Mesendoderm (in vitro differentiated cells): ENCODE data around the gene FKBP2.
A peak's percentile ranks its signal among the peaks of the same experiment; 100 is the strongest.

ENCODE experiments used
- DNase-seq: peaks from one replicate; pipeline ENCODE4 v3.0.0; 2013
- H2AK5ac ChIP-seq: 2 replicates; pipeline ENCODE4 v1.6.1; 2013; ENCODE audit warnings: low read length, inconsistent platforms
- H2BK120ac ChIP-seq: 2 replicates; pipeline ENCODE4 v1.6.1; 2013; ENCODE audit warnings: low read depth, mild to moderate bottlenecking, low read length, moderate library complexity, mixed read lengths
- H2BK15ac ChIP-seq: replicated peaks from 2 replicates; pipeline ENCODE4 v1.6.1; 2013; ENCODE audit warnings: low read depth, mild to moderate bottlenecking, moderate library complexity
- H2BK5ac ChIP-seq: 2 replicates; pipeline ENCODE4 v1.6.1; 2013; ENCODE audit warnings: low read length, inconsistent platforms
- H3K18ac ChIP-seq: 2 replicates; pipeline ENCODE4 v1.6.1; 2013; ENCODE audit warnings: mild to moderate bottlenecking, low read length, mixed read lengths
- H3K23ac ChIP-seq: one replicate; pipeline ENCODE4 v1.6.1; 2013; ENCODE audit warnings: low read length
- H3K27ac ChIP-seq: 2 replicates; pipeline ENCODE4 v1.5.1; 2013; ENCODE audit warnings: low read depth, mild to moderate bottlenecking, inconsistent platforms, low read length, moderate library complexity
- H3K27me3 ChIP-seq: 2 replicates; pipeline ENCODE4 v1.6.1; 2013; ENCODE audit warnings: low read length, control low read depth, mild to moderate bottlenecking, inconsistent platforms; ENCODE audit not compliant: insufficient read depth, poor library complexity
- H3K36me3 ChIP-seq: 2 replicates; pipeline ENCODE4 v1.6.1; 2013; ENCODE audit warnings: low read length, inconsistent platforms; ENCODE audit not compliant: control insufficient read depth, insufficient read depth
- H3K4ac ChIP-seq: one replicate; pipeline ENCODE4 v1.6.1; 2013; ENCODE audit warnings: low read depth, mild to moderate bottlenecking, low read length, moderate library complexity
- H3K4me1 ChIP-seq: 2 replicates; pipeline ENCODE4 v1.6.1; 2013; ENCODE audit warnings: low read depth, low read length, inconsistent platforms; ENCODE audit not compliant: control insufficient read depth
- H3K4me2 ChIP-seq: 2 replicates; pipeline ENCODE4 v1.6.1; 2013; ENCODE audit warnings: low read length
- H3K4me3 ChIP-seq: 2 replicates; pipeline ENCODE4 v1.5.1; 2013; ENCODE audit warnings: mild to moderate bottlenecking, low read length
- H3K56ac ChIP-seq: one replicate; pipeline ENCODE4 v1.6.1; 2013; ENCODE audit warnings: low read length
- H3K79me1 ChIP-seq: 2 replicates; pipeline ENCODE4 v1.6.1; 2013; ENCODE audit warnings: low read length, inconsistent platforms
- H3K79me2 ChIP-seq: 2 replicates; pipeline ENCODE4 v1.6.1; 2013; ENCODE audit warnings: mild to moderate bottlenecking, low read length; ENCODE audit not compliant: control insufficient read depth, insufficient read depth
- H3K9ac ChIP-seq: 2 replicates; pipeline ENCODE4 v1.6.1; 2013; ENCODE audit warnings: low read length, inconsistent platforms
- H4K5ac ChIP-seq: one replicate; pipeline ENCODE4 v1.6.1; 2013; ENCODE audit warnings: low read length
- H4K8ac ChIP-seq: one replicate; pipeline ENCODE4 v1.6.1; 2013; ENCODE audit warnings: low read depth, mild to moderate bottlenecking, control low read depth, low read length, moderate library complexity
- WGBS: extraction: QIAGEN DNeasy Blood & Tissue Kit; methylation state at CpG from one replicate; pipeline ENCODE4 v1.1.7; 2013; ENCODE audit warnings: low lambda C conversion rate, missing lambda C conversion rate; ENCODE audit not compliant: insufficient coverage; ENCODE audit errors: extremely low coverage; 5-methylcytosine and 5-hydroxymethylcytosine counted together

FKBP2 gene

DNA sequence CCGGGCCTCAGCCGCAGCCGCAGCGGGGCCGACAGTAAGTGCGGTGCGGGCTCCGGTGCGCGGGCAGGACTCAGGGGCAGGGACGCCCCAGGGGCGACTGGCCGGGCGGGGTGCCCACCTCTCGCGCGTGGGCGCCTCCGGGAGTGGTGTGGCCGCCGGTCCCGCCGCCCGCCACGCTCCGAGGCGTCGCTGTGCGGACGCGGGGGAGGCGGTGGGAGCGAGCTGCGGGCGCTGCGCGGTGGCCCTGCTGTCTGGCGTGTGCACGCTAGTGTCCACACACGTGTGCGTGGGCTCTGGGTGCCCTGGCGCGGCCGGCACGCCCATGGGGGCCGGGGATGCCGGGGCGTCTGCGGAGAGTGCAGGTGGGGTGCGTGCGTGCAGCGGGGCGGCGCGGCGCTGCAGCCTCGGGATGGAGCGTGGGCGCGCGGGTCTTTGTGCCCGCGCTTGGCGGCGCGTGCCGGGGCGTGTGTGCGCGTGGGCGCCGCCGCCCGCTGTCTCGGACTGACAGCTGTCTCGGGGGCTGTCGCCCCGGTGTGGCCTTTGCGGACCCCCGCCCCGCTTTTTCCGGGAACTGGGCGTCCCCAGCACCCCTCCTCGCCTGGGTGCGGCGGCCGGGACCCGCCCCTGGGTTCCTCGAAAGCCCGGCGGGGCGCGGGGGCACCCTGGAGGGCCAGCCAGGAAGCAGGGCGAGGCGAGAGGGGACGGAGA is 51.0 kb downstream of the FKBP2 start:
- no peaks in the 10 kb centered on the region for H3K4me1 ChIP-seq
- H3K79me2 ChIP-seq: no peaks in the 10 kb centered on the region
- H3K79me1 ChIP-seq: no peaks in the 10 kb centered on the region
- no peaks in the 10 kb centered on the region for H3K36me3 ChIP-seq
- no peak overlapping the region for H3K4ac ChIP-seq
- peak overlapping the region; percentile 15 for H3K4me2 ChIP-seq
- H3K56ac ChIP-seq: peak overlapping the region; percentile 25
- no peak overlapping the region for H3K27ac ChIP-seq
- H2AK5ac ChIP-seq: no peak overlapping the region
- H3K23ac ChIP-seq: no peak overlapping the region
- no peak overlapping the region for H2BK15ac ChIP-seq
- no peak overlapping the region for H2BK5ac ChIP-seq
- H3K9ac ChIP-seq: no peak overlapping the region
- H3K4me3 ChIP-seq: no peak overlapping the region
- H3K27me3 ChIP-seq: peaks cover 64% of the 10 kb centered on the region
- no peak for DNase-seq
- no peak overlapping the region for H4K5ac ChIP-seq
- WGBS: no CpG with 5 or more reads among the region's 96 CpGs
- H3K18ac ChIP-seq: no peak overlapping the region
- H2BK120ac ChIP-seq: no peak overlapping the region
- no peak overlapping the region for H4K8ac ChIP-seq

DNA sequence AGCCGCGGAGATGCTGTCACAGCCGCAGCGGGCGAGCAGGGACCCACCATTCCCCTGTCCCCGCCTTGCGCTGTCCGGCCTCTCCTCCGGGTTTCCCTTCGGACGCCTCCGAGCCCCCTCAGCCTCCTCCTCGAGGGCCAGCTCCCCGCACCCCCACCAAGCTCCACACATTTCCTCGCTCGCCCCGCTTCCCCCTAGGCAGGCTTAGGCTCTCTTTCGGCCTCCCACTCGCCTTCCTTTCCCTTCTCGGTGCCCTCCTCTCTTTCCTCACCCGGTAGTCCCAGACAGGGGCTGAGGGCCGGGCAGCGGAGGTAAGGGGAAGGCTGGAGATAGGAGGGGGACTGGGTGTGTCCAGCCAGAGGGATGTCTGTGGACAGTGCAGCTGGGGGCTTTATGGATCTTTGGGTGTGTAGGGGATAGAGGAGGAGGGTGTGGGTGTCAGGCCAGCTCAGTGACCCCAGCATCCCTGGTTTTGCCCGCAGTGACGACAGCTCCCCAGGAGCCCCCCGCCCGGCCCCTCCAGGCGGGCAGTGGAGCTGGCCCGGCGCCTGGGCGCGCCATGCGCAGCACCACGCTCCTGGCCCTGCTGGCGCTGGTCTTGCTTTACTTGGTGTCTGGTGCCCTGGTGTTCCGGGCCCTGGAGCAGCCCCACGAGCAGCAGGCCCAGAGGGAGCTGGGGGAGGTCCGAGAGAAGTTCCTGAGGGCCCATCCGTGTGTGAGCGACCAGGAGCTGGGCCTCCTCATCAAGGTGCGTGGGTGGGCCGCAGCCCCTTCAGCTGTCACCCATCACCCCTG is 51.8 kb downstream of the FKBP2 start:
- Histone ChIP-seq H4K5ac (no peak overlapping the region), H3K9ac (no peak overlapping the region), H3K36me3 (no peaks in the 10 kb centered on the region), H3K4me1 (no peaks in the 10 kb centered on the region), H4K8ac (no peak overlapping the region), H2BK5ac (no peak overlapping the region), H3K79me2 (no peaks in the 10 kb centered on the region), H3K4ac (no peak overlapping the region), H3K79me1 (no peaks in the 10 kb centered on the region), H2BK120ac (no peak overlapping the region), H3K23ac (no peak overlapping the region), H2AK5ac (no peak overlapping the region), H3K27ac (no peak overlapping the region), H3K18ac (no peak overlapping the region), H3K56ac (no peak overlapping the region), H3K4me2 (no peak overlapping the region), H3K27me3 (peaks cover 72% of the 10 kb centered on the region), H2BK15ac (no peak overlapping the region), H3K4me3 (no peak overlapping the region)
- WGBS: no CpG with 5 or more reads among the region's 42 CpGs
- no peak for DNase-seq
